Fibroblast of skin of scalp (primary cell): ENCODE measurements around the gene LHFPL3.
"Not testable (repeated sequence)": the region's sequence is repeated elsewhere in the genome, so short reads cannot be mapped to it uniquely, and the experiment has no call there.

ENCODE experiments used
- DNase-seq: peaks from one replicate; pipeline ENCODE4 v3.0.0-alpha.2; 2013

The LHFPL3 gene

GRCh38 chr7:104486931-104487330, 158.5 kb downstream of the LHFPL3 start:
- no peak for DNase-seq

GRCh38 chr7:104487642-104488041, 159.2 kb downstream of the LHFPL3 start:
- no peak for DNase-seq

GRCh38 chr7:104497379-104497967, 169.1 kb downstream of the LHFPL3 start:
- no peak for DNase-seq

GRCh38 chr7:104499975-104500374, 171.6 kb downstream of the LHFPL3 start:
- DNase-seq, result no peak

GRCh38 chr7:104509874-104510273, 181.5 kb downstream of the LHFPL3 start:
- DNase-seq, result no peak

GRCh38 chr7:104524853-104525252, 196.4 kb downstream of the LHFPL3 start:
- no peak for DNase-seq

- DNase-seq, result no peak
These were observed 199.7 kb downstream of the LHFPL3 start for GRCh38 chr7:104528142-104528541.

- DNase-seq, result no peak
These were observed 201.2 kb downstream of the LHFPL3 start for GRCh38 chr7:104529567-104529966.

GRCh38 chr7:104530251-104530650, 201.8 kb downstream of the LHFPL3 start:
- no peak for DNase-seq

- DNase-seq, result no peak
These were observed 205.7 kb downstream of the LHFPL3 start for GRCh38 chr7:104534149-104534548.

GRCh38 chr7:104535841-104536240, 207.4 kb downstream of the LHFPL3 start:
- DNase-seq, result no peak

GRCh38 chr7:104536956-104537355, 208.6 kb downstream of the LHFPL3 start:
- no peak for DNase-seq

- no peak for DNase-seq
These were observed 209.7 kb downstream of the LHFPL3 start for GRCh38 chr7:104538152-104538551.

- no peak for DNase-seq
These were observed 213.5 kb downstream of the LHFPL3 start for GRCh38 chr7:104541897-104542296.

GRCh38 chr7:104548861-104549260, 220.5 kb downstream of the LHFPL3 start:
- DNase-seq, result no peak

- no peak for DNase-seq
These were observed 222.0 kb downstream of the LHFPL3 start for GRCh38 chr7:104550362-104550761.

- DNase-seq, result no peak
These were observed 222.8 kb downstream of the LHFPL3 start for GRCh38 chr7:104551226-104551625.

GRCh38 chr7:104552102-104552501, 223.7 kb downstream of the LHFPL3 start:
- peak; percentile 26 for DNase-seq

- DNase-seq, result no peak
These were observed 224.7 kb downstream of the LHFPL3 start for GRCh38 chr7:104553074-104553473.

- not testable (repeated sequence) for DNase-seq
These were observed 235.0 kb downstream of the LHFPL3 start for GRCh38 chr7:104563350-104563901.

GRCh38 chr7:104569751-104570150, 241.3 kb downstream of the LHFPL3 start:
- DNase-seq, result no peak

GRCh38 chr7:104572554-104572953, 244.2 kb downstream of the LHFPL3 start:
- no peak for DNase-seq

GRCh38 chr7:104584620-104585019, 256.2 kb downstream of the LHFPL3 start:
- no peak for DNase-seq

- not testable (repeated sequence) for DNase-seq
These were observed 267.2 kb downstream of the LHFPL3 start for GRCh38 chr7:104595591-104595990.

- no peak for DNase-seq
These were observed 275.6 kb downstream of the LHFPL3 start for GRCh38 chr7:104603957-104604356.
